Ishikawa (cell line): ENCODE measurements around the gene SYNGR4.

Experiments used
- CEBPB ChIP-seq: IDR thresholded peaks from 2 replicates; pipeline ENCODE4 v1.6.1; 2012
- CREB1 ChIP-seq: IDR thresholded peaks from 2 replicates; pipeline ENCODE4 v1.6.1; 2012; ENCODE audit warnings: low read depth
- EGR1 ChIP-seq: IDR thresholded peaks from 2 replicates; pipeline ENCODE4 v1.6.1; 2012
- EP300 ChIP-seq: IDR thresholded peaks from 2 replicates; pipeline ENCODE4 v1.6.1; 2012; ENCODE audit warnings: borderline replicate concordance
- FOXM1 ChIP-seq: IDR thresholded peaks from 2 replicates; pipeline ENCODE4 v1.6.1; 2012; ENCODE audit warnings: low read depth, borderline replicate concordance
- NFIC ChIP-seq: IDR thresholded peaks from 2 replicates; pipeline ENCODE4 v1.6.1; 2012
- RAD21 ChIP-seq: IDR thresholded peaks from 2 replicates; pipeline ENCODE4 v1.6.1; 2012; ENCODE audit warnings: low read depth
- TAF1 ChIP-seq: IDR thresholded peaks from 2 replicates; pipeline ENCODE4 v1.6.1; 2012; ENCODE audit warnings: low read depth, mild to moderate bottlenecking
- TCF12 ChIP-seq: IDR thresholded peaks from 2 replicates; pipeline ENCODE4 v1.6.1; 2012; ENCODE audit warnings: low read depth
- TEAD4 ChIP-seq: IDR thresholded peaks from 2 replicates; pipeline ENCODE4 v1.6.1; 2012
- YY1 ChIP-seq: IDR thresholded peaks from 2 replicates; pipeline ENCODE4 v1.6.1; 2012; ENCODE audit warnings: low read depth
- ZBTB7A ChIP-seq: IDR thresholded peaks from 2 replicates; pipeline ENCODE4 v1.6.1; 2012; ENCODE audit warnings: low read depth
- TF ChIP-seq, protein P1 (sequence below): IDR thresholded peaks from 2 replicates; pipeline ENCODE4 v1.6.1; 2012
- TF ChIP-seq, protein P2 (sequence below): IDR thresholded peaks from 2 replicates; pipeline ENCODE4 v1.6.1; 2012; ENCODE audit warnings: low read depth, mild to moderate bottlenecking
- TF ChIP-seq, protein P3 (sequence below): IDR thresholded peaks from 2 replicates; pipeline ENCODE4 v1.6.1; 2012

Gene SYNGR4

GRCh38 chr19:48382286-48382685, 18.1 kb downstream of the SYNGR4 start:
- TF ChIP-seq, protein P1, sequence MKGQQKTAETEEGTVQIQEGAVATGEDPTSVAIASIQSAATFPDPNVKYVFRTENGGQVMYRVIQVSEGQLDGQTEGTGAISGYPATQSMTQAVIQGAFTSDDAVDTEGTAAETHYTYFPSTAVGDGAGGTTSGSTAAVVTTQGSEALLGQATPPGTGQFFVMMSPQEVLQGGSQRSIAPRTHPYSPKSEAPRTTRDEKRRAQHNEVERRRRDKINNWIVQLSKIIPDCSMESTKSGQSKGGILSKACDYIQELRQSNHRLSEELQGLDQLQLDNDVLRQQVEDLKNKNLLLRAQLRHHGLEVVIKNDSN = no peak
- TF ChIP-seq NFIC (no peak), TAF1 (no peak), RAD21 (no peak), CREB1 (no peak), YY1 (no peak), EGR1 (no peak), CEBPB (no peak), TEAD4 (no peak), TCF12 (no peak), ZBTB7A (no peak)

- TF ChIP-seq TAF1 (no peak), FOXM1 (no peak), CREB1 (no peak), YY1 (no peak), NFIC (no peak)
- TF ChIP-seq, protein P2, sequence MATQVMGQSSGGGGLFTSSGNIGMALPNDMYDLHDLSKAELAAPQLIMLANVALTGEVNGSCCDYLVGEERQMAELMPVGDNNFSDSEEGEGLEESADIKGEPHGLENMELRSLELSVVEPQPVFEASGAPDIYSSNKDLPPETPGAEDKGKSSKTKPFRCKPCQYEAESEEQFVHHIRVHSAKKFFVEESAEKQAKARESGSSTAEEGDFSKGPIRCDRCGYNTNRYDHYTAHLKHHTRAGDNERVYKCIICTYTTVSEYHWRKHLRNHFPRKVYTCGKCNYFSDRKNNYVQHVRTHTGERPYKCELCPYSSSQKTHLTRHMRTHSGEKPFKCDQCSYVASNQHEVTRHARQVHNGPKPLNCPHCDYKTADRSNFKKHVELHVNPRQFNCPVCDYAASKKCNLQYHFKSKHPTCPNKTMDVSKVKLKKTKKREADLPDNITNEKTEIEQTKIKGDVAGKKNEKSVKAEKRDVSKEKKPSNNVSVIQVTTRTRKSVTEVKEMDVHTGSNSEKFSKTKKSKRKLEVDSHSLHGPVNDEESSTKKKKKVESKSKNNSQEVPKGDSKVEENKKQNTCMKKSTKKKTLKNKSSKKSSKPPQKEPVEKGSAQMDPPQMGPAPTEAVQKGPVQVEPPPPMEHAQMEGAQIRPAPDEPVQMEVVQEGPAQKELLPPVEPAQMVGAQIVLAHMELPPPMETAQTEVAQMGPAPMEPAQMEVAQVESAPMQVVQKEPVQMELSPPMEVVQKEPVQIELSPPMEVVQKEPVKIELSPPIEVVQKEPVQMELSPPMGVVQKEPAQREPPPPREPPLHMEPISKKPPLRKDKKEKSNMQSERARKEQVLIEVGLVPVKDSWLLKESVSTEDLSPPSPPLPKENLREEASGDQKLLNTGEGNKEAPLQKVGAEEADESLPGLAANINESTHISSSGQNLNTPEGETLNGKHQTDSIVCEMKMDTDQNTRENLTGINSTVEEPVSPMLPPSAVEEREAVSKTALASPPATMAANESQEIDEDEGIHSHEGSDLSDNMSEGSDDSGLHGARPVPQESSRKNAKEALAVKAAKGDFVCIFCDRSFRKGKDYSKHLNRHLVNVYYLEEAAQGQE = no peak
Observed at GRCh38 chr19:48385461-48386087, 21.4 kb downstream of the SYNGR4 start.

DNA sequence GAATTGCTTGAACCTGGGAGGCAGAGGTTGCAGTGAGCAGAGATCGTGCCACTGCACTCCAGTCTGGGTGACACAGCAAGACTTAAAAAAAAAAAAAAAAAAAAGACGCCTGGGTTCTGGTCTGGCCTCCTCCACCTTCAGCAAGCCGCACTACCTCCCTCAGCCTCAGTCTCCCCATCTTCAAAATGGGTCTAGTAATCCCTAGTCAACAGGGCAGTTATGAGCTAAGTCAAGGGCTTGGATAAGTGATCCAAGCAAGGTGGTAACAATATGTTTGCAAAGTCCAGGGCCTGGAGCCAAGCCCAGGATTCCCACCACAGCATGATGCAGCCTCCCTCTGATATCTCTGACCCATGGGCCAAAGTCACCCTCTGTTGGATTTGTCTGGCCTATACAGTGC, 22.8 kb downstream of the SYNGR4 start:
- TF ChIP-seq, protein P2 = no peak
- no peak for TF ChIP-seq EP300

- TF ChIP-seq, protein P2 = no peak
- TF ChIP-seq, protein P3, sequence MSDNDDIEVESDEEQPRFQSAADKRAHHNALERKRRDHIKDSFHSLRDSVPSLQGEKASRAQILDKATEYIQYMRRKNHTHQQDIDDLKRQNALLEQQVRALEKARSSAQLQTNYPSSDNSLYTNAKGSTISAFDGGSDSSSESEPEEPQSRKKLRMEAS = peak; percentile 17; the same call in 1 of the 2 replicates
- TF ChIP-seq CREB1 = no peak
- TF ChIP-seq EGR1 = no peak
- TF ChIP-seq TCF12 = no peak
- 0 out of 2 replicates have a peak, but pooled peaks have one; percentile 14 for TF ChIP-seq TAF1
- TF ChIP-seq FOXM1 = no peak
- peak; percentile 24; the same call in 1 of the 2 replicates for TF ChIP-seq RAD21
- no peak for TF ChIP-seq NFIC
- no peak for TF ChIP-seq TEAD4
- TF ChIP-seq ZBTB7A = no peak; the same call in 1 of the 2 replicates
- TF ChIP-seq, protein P1 = no peak
- no peak for TF ChIP-seq EP300
- peak; percentile 40; the same call in 1 of the 2 replicates for TF ChIP-seq YY1
- no peak for TF ChIP-seq CEBPB
Observed at GRCh38 chr19:48390188-48391099, 26.3 kb downstream of the SYNGR4 start.
